Measurements from ENCODE around the gene ADARB2. TPM values are rescaled to one million over a fixed set of nuclear protein-coding genes. Genes with fewer than 3 reads are reported as not detected.
A peak's percentile ranks its signal among the peaks of the same experiment; 100 is the strongest.

The ADARB2 gene
- total and polyA plus RNA-seq, 2 donors: 0.66 to 2.5 TPM

DNA sequence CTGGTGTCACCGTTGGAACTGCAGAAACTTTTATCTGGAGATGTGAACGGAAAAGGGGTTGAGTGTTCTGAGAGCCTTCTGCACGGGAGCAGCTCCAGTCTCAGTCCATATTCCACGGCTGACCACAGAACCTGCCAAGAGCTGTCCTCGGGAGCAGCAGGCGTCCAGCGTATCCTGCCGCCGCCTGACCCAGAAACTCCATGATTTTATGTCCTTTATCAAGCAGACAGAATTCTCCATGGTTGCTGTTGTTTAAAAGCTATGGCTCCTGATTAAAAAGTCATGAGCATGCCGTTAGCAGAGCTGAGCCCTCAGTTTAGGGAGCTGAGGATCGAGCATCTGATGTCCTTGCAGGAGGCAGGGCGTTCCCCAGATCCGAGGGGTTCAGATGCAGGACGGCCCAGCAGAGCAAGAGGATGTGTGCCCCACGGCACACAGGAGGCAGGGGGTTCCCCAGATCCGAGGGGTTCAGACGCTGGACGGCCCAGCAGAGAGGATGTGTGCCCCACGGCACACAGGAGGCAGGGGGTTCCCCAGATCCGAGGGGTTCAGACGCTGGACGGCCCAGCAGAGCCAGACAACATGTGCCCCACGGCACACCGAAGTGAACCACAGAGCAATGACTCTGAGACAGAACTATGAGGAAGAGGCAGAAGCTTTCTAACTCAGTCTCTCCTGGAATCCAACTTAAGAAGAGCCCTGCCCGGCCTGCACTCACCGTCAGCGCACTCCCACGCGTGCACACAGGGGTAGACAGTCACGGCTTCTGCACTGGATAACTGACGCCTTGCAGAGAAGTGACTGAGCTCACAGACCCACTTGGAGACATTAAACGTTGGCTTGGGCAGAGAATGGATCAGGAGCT, 584.7 kb downstream of the ADARB2 start:
- 95% methylated on average over 32 of the region's 32 CpGs for WGBS
- no peaks in the 10 kb centered on the region for H3K36me3 ChIP-seq (ENCODE audit: control insufficient read depth in 2 of 2, insufficient read depth in 2 of 2, low read length in 1 of 2)
- H3K9me3 ChIP-seq (ENCODE audit: control insufficient read depth in 2 of 2, insufficient read depth in 1 of 2, low read length in 1 of 2): no peaks in the 10 kb centered on the region
- H3K4me1 ChIP-seq (ENCODE audit: control insufficient read depth in 2 of 2, insufficient read depth in 2 of 2, low read length in 2 of 2): no peaks in the 10 kb centered on the region
- H3K27me3 ChIP-seq (ENCODE audit: control insufficient read depth in 2 of 2, insufficient read depth in 1 of 2, low read length in 1 of 2): no peaks in the 10 kb centered on the region
- no peak overlapping the region for H3K4me3 ChIP-seq (ENCODE audit: low read length in 2 of 2)
- no peak overlapping the region for H3K27ac ChIP-seq (ENCODE audit: low read depth in 1 of 2, low read length in 1 of 2)
- no peak for DNase-seq (ENCODE audit: low read depth in 6 of 9, low spot score in 9 of 9)

DNA sequence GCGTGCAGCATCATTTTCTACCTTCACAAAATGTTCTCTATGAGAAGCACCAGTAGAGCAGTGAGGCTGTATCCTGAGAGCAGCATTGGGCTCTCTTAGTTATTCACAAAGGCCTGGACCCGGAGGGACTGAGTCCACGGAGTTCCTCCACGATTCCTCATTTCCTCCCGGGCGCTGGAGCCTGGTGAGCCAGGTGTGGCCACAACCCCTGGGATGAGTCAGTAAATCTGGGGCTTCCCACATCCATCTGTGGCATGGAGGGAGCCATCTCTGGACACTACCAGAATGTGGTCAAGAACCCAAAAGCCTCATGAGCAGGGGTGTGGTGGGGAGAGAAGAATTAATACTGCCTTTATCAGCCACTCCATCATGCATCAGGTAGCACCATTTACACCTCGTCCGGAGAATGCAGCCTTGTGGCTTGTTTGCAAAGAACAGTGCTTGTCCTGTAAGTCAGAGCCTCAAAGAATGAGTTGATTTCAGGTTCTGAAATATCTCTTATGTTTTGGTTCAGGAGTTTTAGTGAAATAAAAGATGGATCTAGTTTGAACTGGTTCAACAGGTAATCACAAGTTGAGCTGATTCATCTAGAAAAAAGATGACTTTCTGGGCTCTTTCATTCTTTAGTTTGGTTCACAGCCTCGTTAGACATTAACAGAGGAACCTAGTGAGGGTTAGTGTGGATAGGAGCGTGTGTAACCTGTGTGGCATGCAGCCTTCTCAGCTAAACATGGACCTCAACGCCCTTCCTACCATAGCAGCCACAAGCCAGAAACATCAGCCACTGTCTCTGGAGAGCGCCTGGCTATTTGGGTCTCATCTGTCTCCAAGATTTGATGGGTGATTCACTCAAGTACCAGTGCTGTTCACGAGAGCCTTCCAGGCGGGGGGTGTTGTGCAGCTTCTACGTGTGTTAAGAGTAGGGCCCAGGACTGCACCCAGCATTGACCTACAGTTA, 586.0 kb downstream of the ADARB2 start:
- Histone ChIP-seq H3K4me1 (ENCODE audit: control insufficient read depth in 2 of 2, insufficient read depth in 2 of 2, low read length in 2 of 2) (no peaks in the 10 kb centered on the region), H3K9me3 (ENCODE audit: control insufficient read depth in 2 of 2, insufficient read depth in 1 of 2, low read length in 1 of 2) (peaks cover 0 to 6% of the 10 kb centered on the region in 2 donors), H3K4me3 (ENCODE audit: low read length in 2 of 2) (no peak overlapping the region), H3K36me3 (ENCODE audit: control insufficient read depth in 2 of 2, insufficient read depth in 2 of 2, low read length in 1 of 2) (no peaks in the 10 kb centered on the region), H3K27ac (ENCODE audit: low read depth in 1 of 2, low read length in 1 of 2) (no peak overlapping the region), H3K27me3 (ENCODE audit: control insufficient read depth in 2 of 2, insufficient read depth in 1 of 2, low read length in 1 of 2) (no peaks in the 10 kb centered on the region)
- WGBS: 89% methylated on average over 15 of the region's 15 CpGs
- no peak for DNase-seq (ENCODE audit: low read depth in 6 of 9, low spot score in 9 of 9)

DNA sequence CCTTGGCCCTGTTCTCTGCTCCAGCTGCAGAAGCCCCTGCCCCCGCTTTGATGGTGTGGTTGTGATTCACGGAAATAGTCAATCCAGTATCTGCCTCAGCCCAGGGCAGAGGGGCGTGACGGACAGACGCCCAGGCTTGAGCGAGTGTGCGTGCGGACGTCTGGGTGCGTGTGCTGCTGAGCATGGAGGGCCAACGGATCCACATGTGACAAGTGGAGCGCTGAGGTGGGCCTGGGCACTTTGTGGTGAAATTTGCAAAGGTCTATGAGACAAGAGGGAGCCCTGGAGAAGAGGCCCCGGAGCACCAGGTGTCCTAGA, 586.7 kb downstream of the ADARB2 start:
- Histone ChIP-seq H3K27me3 (ENCODE audit: control insufficient read depth in 2 of 2, insufficient read depth in 1 of 2, low read length in 1 of 2) (no peaks in the 10 kb centered on the region), H3K4me1 (ENCODE audit: control insufficient read depth in 2 of 2, insufficient read depth in 2 of 2, low read length in 2 of 2) (no peaks in the 10 kb centered on the region), H3K4me3 (ENCODE audit: low read length in 2 of 2) (no peak overlapping the region), H3K9me3 (ENCODE audit: control insufficient read depth in 2 of 2, insufficient read depth in 1 of 2, low read length in 1 of 2) (peaks cover 0 to 8% of the 10 kb centered on the region in 2 donors), H3K27ac (ENCODE audit: low read depth in 1 of 2, low read length in 1 of 2) (no peak overlapping the region), H3K36me3 (ENCODE audit: control insufficient read depth in 2 of 2, insufficient read depth in 2 of 2, low read length in 1 of 2) (no peaks in the 10 kb centered on the region)
- 89% methylated on average over 13 of the region's 13 CpGs for WGBS
- no peak for DNase-seq (ENCODE audit: low read depth in 6 of 9, low spot score in 9 of 9)

GRCh38 chr10:1149793-1150637, 587.3 kb downstream of the ADARB2 start:
- no peaks in the 10 kb centered on the region for H3K4me1 ChIP-seq (ENCODE audit: control insufficient read depth in 2 of 2, insufficient read depth in 2 of 2, low read length in 2 of 2)
- no peaks in the 10 kb centered on the region for H3K36me3 ChIP-seq (ENCODE audit: control insufficient read depth in 2 of 2, insufficient read depth in 2 of 2, low read length in 1 of 2)
- WGBS: 75% methylated on average over 23 of the region's 23 CpGs
- no peak overlapping the region for H3K4me3 ChIP-seq (ENCODE audit: low read length in 2 of 2)
- peak in 2 of 9 donors; percentile 1 to 6 for DNase-seq (ENCODE audit: low read depth in 6 of 9, low spot score in 9 of 9)
- peaks cover 0 to 8% of the 10 kb centered on the region in 2 donors for H3K9me3 ChIP-seq (ENCODE audit: control insufficient read depth in 2 of 2, insufficient read depth in 1 of 2, low read length in 1 of 2)
- no peaks in the 10 kb centered on the region for H3K27me3 ChIP-seq (ENCODE audit: control insufficient read depth in 2 of 2, insufficient read depth in 1 of 2, low read length in 1 of 2)
- no peak overlapping the region for H3K27ac ChIP-seq (ENCODE audit: low read depth in 1 of 2, low read length in 1 of 2)

DNA sequence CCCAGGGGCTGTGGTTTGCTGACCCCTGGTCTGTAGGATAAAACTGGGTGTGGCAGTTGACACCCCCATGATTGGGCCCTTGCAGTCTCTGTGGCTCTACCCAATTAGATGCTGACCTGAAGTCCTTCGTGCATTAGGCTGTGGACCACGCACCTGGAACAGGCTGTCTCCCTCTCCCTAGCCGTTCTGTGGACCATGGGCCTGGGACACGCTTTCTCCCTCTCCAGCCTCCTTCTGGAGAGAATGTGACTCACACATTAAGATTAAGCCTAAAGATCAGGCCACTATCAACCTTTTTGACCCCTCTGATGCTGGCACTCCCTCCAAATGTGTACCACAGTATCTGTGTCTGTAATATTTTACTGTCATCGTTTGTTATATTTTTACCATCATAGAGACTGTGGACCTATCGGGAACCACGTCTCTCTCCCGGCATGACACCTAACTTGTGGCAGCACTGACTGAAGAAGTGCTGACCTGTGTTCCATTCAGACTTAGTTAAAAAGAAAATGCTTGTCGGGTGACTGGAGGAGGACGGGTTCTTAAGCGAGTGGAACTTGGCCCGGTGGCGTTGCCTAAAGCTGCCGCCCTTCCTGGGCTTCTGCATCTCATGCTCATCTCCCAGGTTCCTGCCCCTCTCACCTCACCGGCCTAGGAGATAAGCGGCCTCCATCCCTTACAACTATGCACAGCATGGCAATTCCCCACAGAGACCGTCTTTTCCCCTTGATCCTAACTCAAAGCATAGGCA, 588.3 kb downstream of the ADARB2 start:
- DNase-seq (ENCODE audit: low read depth in 6 of 9, low spot score in 9 of 9): no peak
- 97% methylated on average over 17 of the region's 17 CpGs for WGBS
- H3K4me1 ChIP-seq (ENCODE audit: control insufficient read depth in 2 of 2, insufficient read depth in 2 of 2, low read length in 2 of 2): no peaks in the 10 kb centered on the region
- no peak overlapping the region for H3K27ac ChIP-seq (ENCODE audit: low read depth in 1 of 2, low read length in 1 of 2)
- H3K9me3 ChIP-seq (ENCODE audit: control insufficient read depth in 2 of 2, insufficient read depth in 1 of 2, low read length in 1 of 2): peaks cover 0 to 8% of the 10 kb centered on the region in 2 donors
- no peaks in the 10 kb centered on the region for H3K36me3 ChIP-seq (ENCODE audit: control insufficient read depth in 2 of 2, insufficient read depth in 2 of 2, low read length in 1 of 2)
- H3K27me3 ChIP-seq (ENCODE audit: control insufficient read depth in 2 of 2, insufficient read depth in 1 of 2, low read length in 1 of 2): no peaks in the 10 kb centered on the region
- no peak overlapping the region for H3K4me3 ChIP-seq (ENCODE audit: low read length in 2 of 2)

DNA sequence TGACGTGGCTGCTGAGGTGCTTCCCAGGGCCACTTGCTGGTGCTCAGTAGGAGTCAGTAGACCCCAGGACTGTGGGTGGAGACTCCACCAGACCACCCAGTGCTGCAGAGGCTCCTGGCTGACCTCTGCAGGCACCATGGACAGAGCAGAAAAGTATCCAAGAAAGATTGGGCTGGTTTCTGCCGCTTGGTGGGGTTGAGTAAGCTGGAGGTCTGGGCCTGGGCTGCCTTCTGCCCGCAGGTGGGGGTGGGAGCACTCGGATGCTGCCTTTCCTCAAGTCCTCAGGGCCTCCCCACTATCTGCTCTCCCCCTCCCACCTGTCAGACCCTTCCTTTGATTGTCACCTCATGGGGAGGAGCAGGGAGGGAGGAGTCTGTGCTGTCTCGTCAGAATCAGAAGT, 589.5 kb downstream of the ADARB2 start:
- Histone ChIP-seq H3K9me3 (ENCODE audit: control insufficient read depth in 2 of 2, insufficient read depth in 1 of 2, low read length in 1 of 2) (peaks cover 0 to 8% of the 10 kb centered on the region in 2 donors), H3K36me3 (ENCODE audit: control insufficient read depth in 2 of 2, insufficient read depth in 2 of 2, low read length in 1 of 2) (no peaks in the 10 kb centered on the region), H3K27ac (ENCODE audit: low read depth in 1 of 2, low read length in 1 of 2) (no peak overlapping the region), H3K4me3 (ENCODE audit: low read length in 2 of 2) (no peak overlapping the region), H3K4me1 (ENCODE audit: control insufficient read depth in 2 of 2, insufficient read depth in 2 of 2, low read length in 2 of 2) (no peaks in the 10 kb centered on the region), H3K27me3 (ENCODE audit: control insufficient read depth in 2 of 2, insufficient read depth in 1 of 2, low read length in 1 of 2) (no peaks in the 10 kb centered on the region)
- no peak for DNase-seq (ENCODE audit: low read depth in 6 of 9, low spot score in 9 of 9)
- 86% methylated on average over 5 of the region's 5 CpGs for WGBS

- H3K4me1 ChIP-seq (ENCODE audit: control insufficient read depth in 2 of 2, insufficient read depth in 2 of 2, low read length in 2 of 2): no peaks in the 10 kb centered on the region
- no peaks in the 10 kb centered on the region for H3K36me3 ChIP-seq (ENCODE audit: control insufficient read depth in 2 of 2, insufficient read depth in 2 of 2, low read length in 1 of 2)
- DNase-seq (ENCODE audit: low read depth in 6 of 9, low spot score in 9 of 9): peak in 1 of 9 donors; percentile 5
- WGBS: 68% methylated on average over 3 of the region's 3 CpGs
- H3K27me3 ChIP-seq (ENCODE audit: control insufficient read depth in 2 of 2, insufficient read depth in 1 of 2, low read length in 1 of 2): no peaks in the 10 kb centered on the region
- H3K27ac ChIP-seq (ENCODE audit: low read depth in 1 of 2, low read length in 1 of 2): no peak overlapping the region
- H3K9me3 ChIP-seq (ENCODE audit: control insufficient read depth in 2 of 2, insufficient read depth in 1 of 2, low read length in 1 of 2): peaks cover 0 to 8% of the 10 kb centered on the region in 2 donors
- no peak overlapping the region for H3K4me3 ChIP-seq (ENCODE audit: low read length in 2 of 2)
These were observed 594.7 kb downstream of the ADARB2 start for GRCh38 chr10:1142596-1142995.

DNA sequence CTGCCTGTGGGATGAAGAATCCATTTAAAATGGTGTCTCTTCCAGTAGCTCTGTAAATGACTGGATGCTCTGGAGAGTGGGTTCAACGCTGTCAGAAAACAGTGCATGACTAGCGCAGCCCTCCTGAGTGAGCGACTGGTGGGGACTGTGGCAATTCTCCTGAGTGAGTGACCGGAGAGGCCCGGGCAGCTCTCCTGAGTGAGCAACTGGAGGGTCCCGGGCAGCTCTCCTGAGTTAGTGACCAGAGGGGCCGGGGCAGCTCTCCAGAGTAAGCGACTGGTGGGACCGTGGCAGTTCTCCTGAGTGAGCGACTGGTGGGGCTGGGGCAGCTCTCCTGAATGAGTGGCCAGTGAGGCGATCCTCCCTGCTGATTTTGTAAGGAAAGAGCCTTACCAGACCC, 595.6 kb downstream of the ADARB2 start:
- H3K27ac ChIP-seq (ENCODE audit: low read depth in 1 of 2, low read length in 1 of 2): no peak overlapping the region
- peaks cover 0 to 6% of the 10 kb centered on the region in 2 donors for H3K9me3 ChIP-seq (ENCODE audit: control insufficient read depth in 2 of 2, insufficient read depth in 1 of 2, low read length in 1 of 2)
- H3K27me3 ChIP-seq (ENCODE audit: control insufficient read depth in 2 of 2, insufficient read depth in 1 of 2, low read length in 1 of 2): no peaks in the 10 kb centered on the region
- no peak for DNase-seq (ENCODE audit: low read depth in 6 of 9, low spot score in 9 of 9)
- H3K4me1 ChIP-seq (ENCODE audit: control insufficient read depth in 2 of 2, insufficient read depth in 2 of 2, low read length in 2 of 2): no peaks in the 10 kb centered on the region
- WGBS: 94% methylated on average over 11 of the region's 11 CpGs
- no peaks in the 10 kb centered on the region for H3K36me3 ChIP-seq (ENCODE audit: control insufficient read depth in 2 of 2, insufficient read depth in 2 of 2, low read length in 1 of 2)
- H3K4me3 ChIP-seq (ENCODE audit: low read length in 2 of 2): no peak overlapping the region

All from thymus (tissue), 11 donors.